ENCODE data around the gene HOTAIR.

HOTAIR gene

DNA sequence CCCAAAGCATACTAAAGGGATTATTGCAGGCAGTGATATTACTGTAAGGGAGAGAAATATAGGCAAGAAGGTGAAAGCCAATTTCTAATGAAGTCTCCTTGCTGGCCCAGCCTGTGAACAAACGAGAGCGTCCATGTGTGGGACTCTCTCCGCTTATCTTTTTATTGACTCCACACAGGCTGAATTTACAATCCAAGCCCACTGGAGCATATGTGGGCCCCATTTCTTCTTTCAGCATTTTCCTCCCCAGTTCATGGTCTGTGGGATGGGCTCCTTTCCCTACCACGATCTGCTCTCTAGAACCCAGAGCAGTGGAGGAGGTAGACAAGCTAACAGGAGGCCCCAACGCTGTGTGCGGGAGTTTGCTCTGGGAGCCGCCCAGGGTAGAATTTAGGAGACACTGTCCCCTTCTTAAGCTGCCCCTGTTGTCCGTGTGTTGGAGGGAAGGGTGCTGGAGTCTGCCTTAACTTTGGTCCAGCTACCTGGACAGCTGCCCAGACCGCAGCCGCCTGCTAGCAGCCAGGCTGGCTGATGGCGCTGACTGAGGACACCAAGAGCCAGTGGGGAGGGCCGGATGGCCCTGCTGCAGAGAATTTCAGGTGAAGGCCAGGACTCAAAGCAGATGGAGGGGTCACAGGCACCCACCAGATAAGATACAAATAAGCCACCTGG is 5.0 kb downstream of the HOTAIR start:
- no peak overlapping the region for H3K4me3 ChIP-seq
- no peak for TF ChIP-seq CTCF (IDR thresholded peaks at IDR 0.05)
- H3K27ac ChIP-seq = no peak overlapping the region
- DNase-seq (ENCODE audit: low spot score) = no peak

DNA sequence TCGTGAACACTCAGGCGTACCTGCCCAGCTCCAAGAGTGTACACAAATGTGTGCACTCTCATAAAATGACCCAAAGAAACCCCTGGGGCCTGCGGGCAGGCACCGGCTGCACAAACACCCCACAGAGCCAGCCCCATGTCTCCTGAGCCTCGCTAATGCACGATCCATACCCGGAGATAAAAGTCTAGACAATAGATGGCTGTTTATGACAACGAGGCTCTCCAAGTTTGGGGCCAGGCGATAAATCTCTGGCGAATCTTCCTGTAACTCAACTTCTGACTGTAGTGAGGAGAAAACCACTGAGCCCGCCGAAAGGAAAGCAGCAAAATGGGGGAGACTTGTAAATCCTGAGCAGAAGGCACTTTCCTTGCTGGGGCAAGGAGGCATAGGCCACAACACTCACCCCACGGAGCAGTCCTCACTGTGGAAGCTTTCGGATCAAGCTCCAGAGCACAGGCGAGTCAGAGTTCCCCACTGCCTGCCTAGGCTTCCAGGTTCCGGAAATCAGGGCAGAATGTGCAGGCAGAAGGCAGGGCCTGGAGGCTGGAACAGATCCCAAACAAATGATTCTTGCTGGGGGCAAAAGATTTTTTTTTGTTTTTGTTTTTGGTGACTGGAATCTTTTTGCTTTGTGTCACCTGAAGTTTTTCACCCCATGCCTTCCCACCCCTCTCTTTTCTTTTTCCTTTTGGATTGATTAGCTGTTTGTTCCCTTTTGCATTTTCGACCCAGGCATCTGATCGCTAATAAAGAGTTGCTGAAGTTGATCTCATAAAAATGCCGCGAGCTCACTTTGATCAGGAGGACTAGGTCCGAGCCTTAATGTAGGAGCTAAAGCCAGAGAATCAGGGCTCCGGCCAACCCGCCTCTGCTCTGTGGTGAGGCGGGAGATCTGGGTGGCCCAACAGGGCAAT is 6.3 kb downstream of the HOTAIR start:
- no peak for DNase-seq (ENCODE audit: low spot score)
- Histone ChIP-seq H3K27ac (no peak overlapping the region), H3K4me3 (no peak overlapping the region)
- TF ChIP-seq CTCF (IDR thresholded peaks at IDR 0.05) = no peak

DNA sequence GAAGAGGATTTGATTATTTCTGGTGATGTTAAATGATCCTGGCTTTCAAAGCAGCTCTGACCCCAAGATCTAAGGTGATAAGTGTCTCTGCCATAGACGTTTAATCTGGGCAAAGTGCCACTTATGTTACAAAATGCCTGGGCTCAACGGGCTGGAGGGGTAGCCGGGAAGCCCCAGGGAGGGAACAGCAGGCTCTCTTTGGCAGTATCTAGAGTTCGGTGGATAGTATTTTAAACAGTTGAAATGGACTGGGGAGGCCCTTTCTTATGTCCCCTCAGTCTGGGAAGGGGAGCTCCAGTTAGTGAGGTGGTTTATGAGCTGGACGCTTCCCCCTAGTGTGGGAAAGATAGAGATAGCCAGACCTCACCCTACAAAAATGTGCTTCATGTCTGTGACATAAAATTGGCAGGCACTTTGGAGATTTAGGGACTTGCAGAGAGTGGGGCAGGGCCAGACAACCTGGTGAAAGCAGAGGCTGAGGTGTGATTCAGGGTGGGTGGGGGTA is 7.3 kb downstream of the HOTAIR start:
- no peak for DNase-seq (ENCODE audit: low spot score)
- no peak overlapping the region for H3K4me3 ChIP-seq
- no peak overlapping the region for H3K27ac ChIP-seq
- TF ChIP-seq CTCF (IDR thresholded peaks at IDR 0.05) = no peak

GRCh38 chr12:53966385-53967133 is 8.2 kb downstream of the HOTAIR start:
- TF ChIP-seq CTCF (IDR thresholded peaks at IDR 0.05) = no peak
- no peak overlapping the region for H3K27ac ChIP-seq
- peak overlapping the region; percentile 47 for H3K4me3 ChIP-seq
- no peak for DNase-seq (ENCODE audit: low spot score)

- Histone ChIP-seq H3K4me3 (no peak overlapping the region), H3K27ac (no peak overlapping the region)
- DNase-seq (ENCODE audit: low spot score) = no peak
- TF ChIP-seq CTCF (IDR thresholded peaks at IDR 0.05) = no peak
These were observed 8.7 kb downstream of the HOTAIR start for GRCh38 chr12:53966085-53966384.

DNA sequence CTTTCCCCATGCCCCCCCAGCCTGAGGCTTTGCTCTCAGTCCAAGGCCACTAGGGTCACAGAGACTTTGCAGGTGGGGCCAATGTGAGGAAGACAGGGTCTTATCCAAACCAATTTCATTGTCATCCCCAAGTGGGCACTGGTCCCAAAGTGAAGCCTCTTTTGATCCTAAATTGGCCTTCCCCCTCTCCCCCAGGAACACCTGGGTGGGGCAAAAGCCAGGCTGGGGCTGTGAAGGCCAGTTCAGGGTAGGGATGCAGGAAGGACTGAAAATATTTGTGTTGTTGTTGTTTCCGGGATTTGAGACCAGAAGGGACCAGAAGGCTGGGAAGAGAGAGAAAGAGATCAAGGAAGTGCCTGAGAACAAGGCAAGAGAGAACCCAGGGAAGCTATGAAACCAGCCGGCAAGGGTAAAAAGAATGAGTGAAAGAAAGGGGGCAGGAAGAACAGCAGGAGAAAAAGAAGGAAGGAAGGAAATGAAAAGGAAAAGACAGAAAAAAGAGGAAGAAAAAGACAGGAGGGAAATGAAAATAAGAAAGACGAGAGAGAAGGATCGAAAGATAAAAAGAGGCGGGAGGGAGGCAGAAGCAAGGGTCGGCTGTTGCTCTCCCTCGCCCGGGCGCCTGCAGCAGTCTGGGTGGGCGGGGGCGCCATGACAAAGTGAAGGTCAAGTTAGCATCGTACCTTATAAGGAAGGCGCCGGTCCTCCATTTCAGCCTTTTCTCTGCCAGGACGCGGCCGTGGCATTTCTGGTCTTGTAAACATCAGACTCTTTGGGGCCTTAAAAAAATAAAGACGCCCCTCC is 9.3 kb downstream of the HOTAIR start:
- Histone ChIP-seq H3K27ac (no peak overlapping the region), H3K4me3 (no peak overlapping the region)
- TF ChIP-seq CTCF (IDR thresholded peaks at IDR 0.05) = no peak
- no peak for DNase-seq (ENCODE audit: low spot score)

All from coronary artery (tissue), 2 donors.